NCI-H1417 treated with DMSO at 0.1 percent for 48 hours (cell line): ENCODE results near the gene SIDT1.
A peak's percentile ranks its signal among the peaks of the same experiment; 100 is the strongest.
"Not testable (repeated sequence)": the region's sequence is repeated elsewhere in the genome, so short reads cannot be mapped to it uniquely, and the experiment has no call there.

ENCODE experiments used
- DNase-seq: peaks from one replicate; lab custom pipeline; 2025; lab: John Stamatoyannopoulos, UW

SIDT1 gene

DNA sequence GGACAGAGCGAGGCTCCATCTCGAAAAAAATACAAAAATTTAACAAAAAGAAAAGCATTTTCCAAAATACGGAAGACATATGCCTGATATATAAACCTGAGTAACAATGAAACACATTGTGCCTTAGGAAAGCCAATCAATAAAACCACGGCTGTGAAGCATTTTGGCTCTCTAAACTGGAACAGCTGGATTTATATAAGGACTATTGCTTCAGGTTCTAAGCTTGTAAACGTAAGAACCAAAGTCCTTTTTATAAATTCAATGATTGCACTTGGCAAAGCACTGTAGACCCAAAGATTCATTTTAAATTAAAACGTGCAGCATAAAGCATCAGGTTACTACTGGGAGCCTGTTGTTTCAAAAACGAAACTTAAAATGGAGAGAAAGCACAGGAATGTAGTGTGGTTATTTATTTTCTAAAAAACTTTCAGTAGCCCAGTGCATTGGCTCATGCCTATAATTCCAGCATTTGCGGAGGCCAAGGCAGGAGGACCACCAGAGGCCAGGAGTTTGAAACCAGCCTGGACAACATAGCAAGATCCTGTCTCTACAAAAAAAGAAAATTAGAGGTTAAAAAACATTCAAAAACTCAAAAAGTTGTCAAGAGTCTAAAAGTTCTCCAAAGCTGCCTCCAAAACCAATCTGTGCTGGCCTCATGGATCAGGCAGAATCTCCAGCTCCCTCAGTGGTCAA lies 102.6 kb downstream of the SIDT1 start:
- no peak for DNase-seq

DNA sequence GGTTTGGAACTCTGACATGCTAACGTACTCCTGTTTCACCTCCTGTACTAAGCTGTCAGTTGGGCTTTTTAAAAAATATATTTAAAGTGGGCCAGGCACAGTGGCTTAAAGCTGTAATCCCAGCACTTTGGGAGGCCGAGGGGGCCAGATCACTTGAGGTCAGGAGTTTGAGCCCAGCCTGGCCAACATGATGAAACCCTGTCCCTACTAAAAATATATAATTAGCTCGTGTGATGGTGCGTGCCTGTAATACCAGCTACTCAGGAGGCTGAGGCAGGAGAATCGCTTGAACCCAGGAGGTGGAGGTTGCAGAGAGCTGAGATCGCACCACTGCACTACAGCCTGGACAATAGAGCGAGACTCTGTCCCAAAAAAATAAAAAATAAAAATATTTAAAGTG lies 103.7 kb downstream of the SIDT1 start:
- not testable (repeated sequence) for DNase-seq

DNA sequence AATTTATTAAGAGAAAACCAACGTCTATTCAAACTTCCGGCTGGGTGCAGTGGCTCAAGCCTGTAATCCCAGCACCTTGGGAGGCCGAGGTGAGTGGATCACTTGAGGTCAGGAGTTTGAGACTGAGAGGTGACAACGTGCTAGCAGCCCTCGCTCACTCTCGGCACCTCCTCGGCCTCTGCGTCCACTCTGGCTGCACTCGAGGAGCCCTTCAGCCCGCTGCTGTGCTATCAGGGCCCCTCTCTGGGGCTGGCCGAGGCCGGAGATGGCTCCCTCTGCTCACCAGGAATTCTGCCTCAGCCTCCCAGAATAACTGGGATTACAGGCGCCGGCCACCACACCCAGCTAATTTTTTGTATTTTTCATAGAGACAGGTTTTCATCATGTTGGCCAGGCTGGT lies 105.4 kb downstream of the SIDT1 start:
- DNase-seq, result no peak

DNA sequence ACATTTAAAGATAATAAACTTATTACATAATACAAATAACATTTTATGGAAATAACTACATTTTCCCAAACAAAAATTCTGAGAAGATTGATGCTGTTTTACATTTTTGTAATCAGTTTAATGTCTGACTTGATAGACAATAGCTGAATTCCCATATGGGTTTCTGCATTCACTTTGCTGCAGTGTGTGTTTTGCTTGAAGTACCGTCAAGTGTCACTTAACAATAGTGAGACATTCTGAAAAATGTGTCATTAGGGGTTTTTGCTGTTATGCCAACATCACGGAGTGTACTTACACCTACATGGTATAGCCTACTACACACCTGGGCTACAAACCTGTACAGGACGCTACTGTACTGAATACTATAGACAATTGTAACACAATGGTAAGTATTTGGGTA lies 106.6 kb downstream of the SIDT1 start:
- DNase-seq, result no peak

DNA sequence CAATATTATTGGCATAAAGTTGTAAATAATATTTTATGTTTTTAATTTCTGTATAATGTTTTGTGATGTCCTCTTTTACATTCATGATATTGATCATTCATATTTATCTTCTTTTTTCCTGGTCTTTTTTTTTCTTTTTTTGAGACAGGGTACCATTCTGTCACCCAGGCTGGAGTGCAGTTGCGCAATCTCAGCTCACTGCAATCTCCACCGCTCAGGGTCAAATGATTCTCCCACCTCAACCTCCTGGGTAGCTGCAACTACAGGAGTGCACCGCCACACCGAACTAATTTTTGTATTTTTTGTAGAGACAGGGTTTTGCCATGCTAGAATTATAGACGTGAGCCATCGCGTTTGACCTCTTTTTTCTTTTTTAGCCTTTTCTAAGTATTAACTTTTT lies 111.2 kb downstream of the SIDT1 start:
- DNase-seq, result no peak

DNA sequence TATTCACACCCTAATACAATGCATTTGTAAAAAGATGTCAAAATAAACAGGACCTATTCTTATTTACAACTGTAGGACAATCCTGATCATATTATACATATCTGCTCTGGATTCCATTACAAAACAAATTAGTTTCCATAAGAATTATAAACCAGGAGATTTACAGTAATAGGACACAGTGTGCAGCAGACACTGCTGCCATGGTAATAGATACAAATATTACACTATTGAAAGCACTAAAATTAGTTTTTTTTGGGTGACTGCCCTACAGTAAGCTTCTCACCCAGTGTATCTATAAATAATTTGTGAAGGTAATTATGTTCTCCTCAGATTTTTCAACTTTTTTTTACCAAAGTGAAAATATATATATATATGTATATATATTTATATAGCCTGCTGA lies 116.2 kb downstream of the SIDT1 start:
- no peak for DNase-seq

DNA sequence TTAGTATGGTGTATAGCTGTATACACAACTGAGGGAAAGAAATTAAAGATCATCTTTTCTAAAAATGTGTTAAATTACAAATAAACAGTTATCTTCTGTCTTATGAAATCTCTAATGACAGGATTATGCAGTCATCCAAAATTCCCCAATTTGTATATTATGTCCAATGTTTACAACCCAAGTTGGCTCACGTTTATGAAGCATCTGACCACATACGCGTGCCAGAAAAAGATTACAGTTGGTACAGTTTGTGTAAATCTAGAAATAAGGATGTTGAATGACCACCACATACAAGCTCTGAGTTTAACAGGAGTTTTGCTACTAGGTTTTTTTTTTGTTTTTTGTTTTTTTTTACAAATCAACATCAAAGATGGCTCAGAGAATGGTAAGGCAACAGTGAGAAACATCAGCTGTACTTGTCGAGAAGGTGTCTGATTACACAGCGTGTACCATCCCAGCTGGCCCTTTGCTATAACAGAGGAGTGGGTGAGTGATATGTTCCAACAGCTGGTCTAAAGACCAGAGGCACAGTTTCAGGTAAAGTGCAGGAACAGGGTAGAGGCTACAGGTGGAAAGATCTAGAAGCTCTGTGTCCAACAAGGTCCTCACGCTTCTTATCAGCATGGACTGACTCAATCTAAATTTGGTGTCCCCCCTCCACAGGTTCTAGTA lies 117.0 kb downstream of the SIDT1 start:
- DNase-seq, result no peak

DNA sequence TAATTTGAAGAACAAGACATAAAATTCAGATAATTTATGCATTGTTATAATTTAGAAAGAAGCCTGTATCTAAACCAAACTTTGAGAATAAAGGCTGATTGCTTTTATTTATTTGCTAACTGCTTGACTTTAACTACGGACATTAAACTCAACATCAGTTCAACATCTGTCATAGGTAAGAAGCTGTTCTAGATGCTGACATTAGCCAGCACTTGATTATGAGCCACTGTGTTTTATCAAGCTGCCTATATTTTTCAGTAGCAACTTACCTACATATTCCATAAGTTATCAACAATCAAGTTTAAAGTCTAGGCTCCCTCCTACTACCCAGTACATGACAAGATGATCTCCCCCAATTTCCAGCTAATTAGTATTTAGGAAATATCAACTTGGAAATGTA lies 122.0 kb downstream of the SIDT1 start:
- no peak for DNase-seq

DNA sequence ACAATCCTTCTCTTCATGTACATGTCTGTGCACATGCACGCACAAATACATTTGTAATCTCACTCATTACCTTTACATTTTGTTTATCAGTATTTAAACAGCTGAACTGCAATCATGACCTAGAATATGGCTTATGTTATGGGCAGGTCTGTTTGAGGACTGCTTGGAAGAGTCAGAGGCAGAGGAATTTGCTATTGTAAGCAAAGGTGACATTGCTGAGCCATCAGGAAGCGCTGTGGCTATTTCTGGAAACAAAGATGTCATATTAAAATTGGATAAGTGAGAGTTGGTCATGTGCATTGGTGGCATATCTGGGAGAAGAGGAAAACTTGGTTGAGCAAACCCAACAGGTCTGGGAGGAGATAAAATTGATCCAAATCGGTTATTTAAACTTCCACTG lies 122.5 kb downstream of the SIDT1 start:
- DNase-seq, result no peak

DNA sequence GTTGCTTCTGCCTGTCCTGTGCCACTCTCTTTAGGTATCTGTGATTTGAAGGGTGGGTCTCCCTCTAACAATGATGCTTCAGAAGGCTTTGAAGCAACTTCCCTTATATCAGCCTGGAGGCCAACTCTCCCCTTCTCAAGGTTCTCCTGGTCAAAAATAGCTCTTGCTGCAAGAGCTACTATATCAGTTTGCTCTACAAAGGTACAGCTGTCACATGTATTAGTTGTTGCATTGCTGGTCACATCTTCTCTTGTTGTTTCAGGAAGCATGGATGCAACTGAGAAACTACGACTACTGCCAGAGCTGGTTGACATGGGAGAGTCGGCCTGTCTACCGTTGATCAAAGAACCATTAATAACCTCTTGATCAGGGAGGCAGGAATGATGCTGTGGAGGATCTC lies 125.8 kb downstream of the SIDT1 start:
- no peak for DNase-seq

DNA sequence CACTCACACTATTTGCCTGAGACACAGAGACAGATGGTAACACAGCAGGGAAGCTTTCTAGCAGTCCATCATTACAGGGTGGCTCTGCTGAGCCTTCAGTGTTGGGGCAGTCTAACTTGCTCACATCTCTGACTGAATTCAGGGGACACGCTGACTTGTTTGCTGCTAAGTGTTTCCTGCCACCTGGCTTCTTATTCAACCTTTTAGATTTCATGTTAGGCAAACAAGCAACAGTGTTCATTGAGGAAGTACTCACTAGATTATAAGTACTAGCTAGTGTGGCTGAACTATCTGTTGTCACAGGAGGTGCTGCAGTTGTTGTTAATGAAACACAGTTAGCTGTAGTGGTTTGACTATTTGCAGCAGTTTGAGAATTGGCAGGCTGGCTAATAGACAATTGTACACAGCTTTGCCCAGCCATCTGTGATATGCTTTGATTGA lies 126.8 kb downstream of the SIDT1 start:
- DNase-seq, result peak; percentile 46

DNA sequence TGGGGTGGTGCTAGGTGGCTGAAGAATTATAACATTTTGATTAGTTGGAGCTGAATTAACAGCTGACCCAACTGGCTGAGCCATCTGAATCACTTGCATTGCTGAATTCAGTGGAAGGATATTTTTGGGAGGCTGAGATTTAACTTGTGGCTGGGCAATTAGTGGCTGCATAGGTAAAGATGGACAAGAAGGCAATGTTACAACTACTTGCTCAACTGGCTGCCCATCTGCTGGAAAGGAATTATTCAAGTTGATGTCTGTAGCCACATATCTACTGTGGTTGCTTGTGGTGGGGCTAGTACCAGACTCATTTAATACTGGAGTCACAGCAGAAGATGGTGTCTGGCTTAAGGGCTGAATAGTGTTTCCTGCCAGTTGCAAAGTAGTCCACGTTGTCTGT lies 127.6 kb downstream of the SIDT1 start:
- DNase-seq, result no peak

DNA sequence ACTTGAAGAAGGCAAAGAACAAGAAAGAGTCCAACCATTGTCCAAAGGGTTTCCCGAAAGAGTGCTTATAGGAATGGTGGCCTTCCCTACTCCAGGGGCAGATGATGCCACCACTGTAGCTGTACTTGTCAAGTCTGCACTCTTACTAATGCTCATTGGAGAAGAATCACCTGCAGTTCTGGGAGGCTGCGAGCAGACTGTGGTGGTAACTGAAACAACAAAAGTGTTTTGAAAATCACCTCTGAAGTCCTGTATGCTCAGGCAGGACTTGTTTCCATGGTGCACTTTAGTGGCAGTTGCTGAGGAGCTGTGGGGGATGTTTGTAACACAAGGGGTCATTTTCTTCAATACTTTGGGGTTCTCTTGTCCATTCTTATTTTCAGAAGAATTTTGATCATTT lies 128.1 kb downstream of the SIDT1 start:
- no peak for DNase-seq

DNA sequence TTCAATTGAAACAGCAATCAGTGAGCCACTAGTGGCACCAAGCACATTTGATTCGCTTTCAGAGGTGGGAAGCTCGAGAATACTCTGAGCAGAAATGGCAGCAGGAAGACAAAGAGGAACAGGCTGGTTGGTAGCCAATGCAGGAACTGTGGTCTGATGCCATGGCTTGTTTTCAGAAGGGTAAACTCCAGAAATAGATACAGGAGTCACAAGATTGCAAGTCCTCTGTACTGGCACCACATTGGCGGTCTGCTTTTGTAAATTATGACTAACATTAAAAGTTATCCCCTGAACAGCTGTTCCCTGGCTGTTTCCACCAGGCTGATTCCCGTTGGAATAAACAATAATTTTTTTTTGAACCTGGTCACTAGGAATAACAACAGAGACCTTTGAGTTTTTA lies 128.5 kb downstream of the SIDT1 start:
- DNase-seq, result no peak

DNA sequence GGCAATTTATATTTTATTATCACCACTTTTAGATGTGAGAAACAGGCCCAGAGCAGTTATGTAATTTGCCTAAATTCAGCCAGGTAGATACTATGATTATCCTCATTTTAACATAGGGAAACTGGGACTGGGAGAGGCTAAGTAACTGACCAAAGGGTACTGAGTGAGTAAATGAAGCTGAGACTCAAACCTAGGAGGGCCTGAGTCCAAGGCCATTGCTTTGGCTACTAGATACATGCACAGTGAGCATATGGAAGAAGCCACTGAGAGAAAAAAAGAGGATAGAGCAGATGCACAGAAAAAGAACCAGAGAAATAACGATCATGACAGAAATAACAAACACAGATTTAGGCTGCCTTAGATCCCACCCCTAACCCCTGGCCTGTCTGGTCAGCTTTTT lies 130.5 kb downstream of the SIDT1 start:
- DNase-seq, result no peak

DNA sequence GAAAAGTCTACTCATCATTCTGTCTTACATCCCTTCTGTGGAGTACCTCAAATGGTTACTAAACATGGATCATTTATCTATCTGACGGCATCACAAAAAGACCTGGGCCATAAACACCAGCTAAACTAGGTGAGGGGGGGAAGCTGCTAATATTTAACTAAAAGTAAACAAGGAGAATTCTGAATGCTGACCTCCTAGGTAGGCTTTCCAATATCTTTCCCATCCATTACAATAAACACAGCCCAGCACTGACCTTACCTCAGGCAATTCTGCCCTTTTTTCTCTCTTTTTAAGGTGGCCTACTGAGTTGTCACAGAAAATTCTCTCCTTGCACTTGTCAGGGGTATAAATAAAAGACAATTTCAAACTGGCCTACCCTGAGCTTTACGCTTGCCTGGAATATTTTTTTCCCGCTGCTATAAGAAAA lies 131.0 kb downstream of the SIDT1 start:
- DNase-seq, result no peak

DNA sequence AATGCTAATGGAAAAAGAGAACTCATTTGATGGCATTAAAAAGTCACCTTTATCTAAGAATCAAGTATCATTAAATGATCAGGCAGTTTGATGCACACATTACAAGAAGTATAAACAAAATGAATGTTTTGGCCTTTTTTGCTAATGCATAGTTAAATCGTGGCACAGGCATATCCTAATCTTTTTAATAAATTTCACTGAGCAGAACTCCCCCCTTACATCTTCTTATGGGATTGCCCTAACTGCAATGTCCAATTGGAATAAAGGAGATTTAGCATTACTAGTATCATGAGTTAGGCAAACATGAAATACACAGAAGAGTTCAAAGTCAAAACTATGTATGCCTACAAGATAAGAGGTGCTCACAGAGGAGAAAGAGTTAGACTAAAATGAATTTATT lies 131.4 kb downstream of the SIDT1 start:
- DNase-seq, result no peak

DNA sequence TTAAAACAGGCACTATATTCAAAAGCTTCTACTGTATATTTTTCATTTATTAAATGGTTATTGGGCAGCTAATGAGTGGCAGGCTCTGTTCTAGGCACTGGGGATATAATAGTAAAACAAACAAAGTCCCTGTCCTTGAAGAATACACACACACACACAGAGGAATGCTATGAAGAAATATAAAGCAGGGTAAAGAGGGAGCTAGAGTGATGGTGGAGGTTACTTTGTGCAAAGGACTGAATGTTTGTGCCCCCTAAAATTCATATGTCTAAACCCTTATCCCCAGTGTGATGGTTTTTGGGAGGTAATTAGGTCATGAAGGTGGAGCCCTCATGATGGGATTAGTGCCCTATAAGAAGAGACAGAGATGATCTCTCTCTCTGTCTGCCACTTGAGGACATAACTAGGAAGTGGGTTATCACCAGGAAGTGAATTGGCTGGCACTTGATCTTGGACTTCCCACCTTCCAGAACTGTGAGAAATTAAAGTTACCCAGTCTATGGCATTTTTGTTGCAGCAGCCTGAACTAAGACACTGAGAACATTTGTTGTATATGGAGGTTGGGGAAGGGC lies 132.3 kb downstream of the SIDT1 start:
- DNase-seq, result no peak

DNA sequence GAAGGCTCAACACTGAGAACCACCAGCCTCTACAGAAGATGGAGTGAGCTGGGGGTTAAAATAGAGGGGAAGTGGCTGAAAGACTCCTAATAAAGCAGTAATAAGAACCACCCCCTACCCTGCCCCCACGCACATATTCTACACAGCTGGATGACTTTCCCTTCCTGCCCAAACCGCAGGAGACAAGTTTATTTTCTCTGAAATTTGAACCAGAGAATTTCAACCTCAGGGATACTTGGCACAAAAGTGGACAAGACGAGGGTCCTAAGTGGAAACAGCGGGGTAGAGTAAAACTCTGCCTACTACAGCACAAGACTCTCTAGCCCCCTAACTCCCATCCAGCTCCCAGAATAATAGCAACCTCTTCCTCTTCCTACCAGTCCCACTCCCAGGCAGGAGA lies 135.7 kb downstream of the SIDT1 start:
- no peak for DNase-seq

DNA sequence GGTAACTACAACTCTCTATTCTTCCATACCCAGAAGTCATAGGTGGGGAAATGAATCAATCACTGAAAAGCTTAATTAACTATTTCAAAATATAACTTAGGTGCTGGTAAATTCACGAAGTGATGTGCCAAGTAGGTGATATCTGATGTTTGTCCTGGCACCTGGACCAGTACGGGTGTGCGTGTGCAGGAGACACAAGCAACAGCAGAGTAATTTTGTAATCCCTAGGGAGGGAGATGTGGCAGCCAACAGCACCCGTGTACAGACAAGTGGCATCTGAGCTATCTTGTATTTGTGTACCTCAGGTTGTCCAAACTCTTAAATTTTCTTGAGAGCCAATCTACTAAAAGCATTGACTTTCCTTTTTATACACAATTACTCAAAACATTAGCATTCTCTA lies 141.2 kb downstream of the SIDT1 start:
- no peak for DNase-seq

DNA sequence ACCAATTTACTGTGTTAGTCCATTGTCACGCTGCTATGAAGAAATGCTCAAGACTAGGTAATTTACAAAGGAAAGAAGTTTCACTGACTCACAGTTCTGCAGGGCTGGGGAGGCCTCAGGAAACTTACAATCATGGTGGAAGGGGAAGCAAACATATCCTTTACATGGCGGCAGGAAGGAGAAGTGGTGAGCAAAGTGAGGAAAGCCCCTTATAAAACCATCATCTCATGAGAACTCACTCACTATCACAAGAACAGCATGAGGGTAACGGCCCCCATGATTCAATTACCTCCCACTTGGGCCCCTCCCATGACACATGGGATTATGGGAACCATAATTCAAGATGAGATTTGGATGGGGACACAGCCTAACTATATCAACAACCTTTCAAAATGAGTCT lies 143.9 kb downstream of the SIDT1 start:
- DNase-seq, result no peak

DNA sequence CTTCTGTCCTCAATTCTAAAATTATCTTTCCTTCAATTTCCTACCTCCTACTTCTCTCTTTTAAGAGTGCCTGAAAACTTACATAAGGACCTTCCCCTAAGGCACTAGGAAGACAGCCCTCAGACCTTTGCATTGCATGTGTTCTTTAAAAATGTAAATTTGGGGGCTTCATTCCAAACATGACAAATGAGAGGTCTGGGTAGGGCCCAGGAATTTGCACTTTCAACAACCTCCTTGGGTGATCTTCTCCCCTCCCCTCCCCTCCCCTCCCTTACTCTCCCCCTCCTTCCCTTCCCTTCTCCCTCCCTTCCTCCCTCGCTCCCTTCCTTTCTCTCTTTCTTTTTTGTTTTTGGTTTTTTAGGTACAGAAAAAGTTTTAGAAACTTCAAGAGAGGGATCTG lies 145.4 kb downstream of the SIDT1 start:
- DNase-seq, result no peak

DNA sequence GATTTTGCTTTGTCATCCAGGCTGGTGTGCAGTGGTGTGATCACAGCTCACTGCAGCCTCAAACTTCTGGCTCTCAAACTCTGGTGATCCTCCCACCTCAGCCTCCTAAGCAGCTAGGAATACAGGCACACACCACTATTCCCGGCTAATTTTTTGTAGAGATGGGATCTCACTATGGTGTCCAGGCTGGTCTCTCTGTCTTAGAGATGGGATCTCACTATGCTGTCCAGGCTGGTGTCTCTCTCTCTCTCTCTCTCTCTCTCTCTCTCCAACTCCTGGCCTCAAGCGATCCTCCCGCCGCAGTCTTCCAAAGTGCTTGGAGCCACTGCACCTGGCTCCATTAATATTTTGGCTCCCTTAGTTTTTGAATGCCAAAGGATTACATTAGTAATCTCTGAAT lies 146.4 kb downstream of the SIDT1 start:
- DNase-seq, result no peak
